ENCODE measurements around the gene CACHD1. TPM values are rescaled to one million over a fixed set of nuclear protein-coding genes. Genes with fewer than 3 reads are reported as not detected.

Gene CACHD1
- total and polyA plus RNA-seq, 2 of the 8 experiments (the other 6 are each of a cell fraction or from before 2014, with no cell fraction given) = 22.2 to 42.5 TPM

Small RNA genes lying within 50 kb of the gene (microRNA-seq; reads per million reads assigned to microRNA genes)
- 0 to 0.46 reads per million in 2 experiments for gene MIR4794 (ENCODE audit: borderline microRNAs expressed in 2 of 2, borderline number of aligned reads in 2 of 2, borderline replicate concordance in 1 of 2)

Small RNA genes lying within 50 kb of the gene (small RNA-seq; reads per million reads assigned to genes)
- gene MIR4794 (ENCODE audit: insufficient read depth) = 2.1 reads per million, percentile 17 among the genes with 10 or more reads in this experiment

All from H1 (cell line).